ENCODE measurements around the gene PDE6G.

Gene PDE6G

GRCh38 chr17:81664051-81664470 is 7.7 kb upstream of the PDE6G start:
- TF ChIP-seq CTCF (IDR thresholded peaks at IDR 0.05; ENCODE audit: insufficient read depth, low read depth, low read length, missing control alignments): no peak
- no peak for DNase-seq (ENCODE audit: low read depth)
- H3K4me3 ChIP-seq (ENCODE audit: low read depth, low read length): no peak overlapping the region

GRCh38 chr17:81662002-81662401 is 5.7 kb upstream of the PDE6G start:
- DNase-seq (ENCODE audit: low read depth): no peak
- no peak for TF ChIP-seq CTCF (IDR thresholded peaks at IDR 0.05; ENCODE audit: insufficient read depth, low read depth, low read length, missing control alignments)
- no peak overlapping the region for H3K4me3 ChIP-seq (ENCODE audit: low read depth, low read length)

GRCh38 chr17:81660441-81660840 is 4.1 kb upstream of the PDE6G start:
- H3K4me3 ChIP-seq (ENCODE audit: low read depth, low read length): no peak overlapping the region
- DNase-seq (ENCODE audit: low read depth): no peak
- TF ChIP-seq CTCF (IDR thresholded peaks at IDR 0.05; ENCODE audit: insufficient read depth, low read depth, low read length, missing control alignments): no peak

GRCh38 chr17:81659038-81659437 is 2.7 kb upstream of the PDE6G start:
- no peak overlapping the region for H3K4me3 ChIP-seq (ENCODE audit: low read depth, low read length)
- TF ChIP-seq CTCF (IDR thresholded peaks at IDR 0.05; ENCODE audit: insufficient read depth, low read depth, low read length, missing control alignments): no peak
- no peak for DNase-seq (ENCODE audit: low read depth)

GRCh38 chr17:81656835-81657234 is 493 bp upstream of the PDE6G start:
- no peak for DNase-seq (ENCODE audit: low read depth)
- TF ChIP-seq CTCF (IDR thresholded peaks at IDR 0.05; ENCODE audit: insufficient read depth, low read depth, low read length, missing control alignments): no peak
- no peak overlapping the region for H3K4me3 ChIP-seq (ENCODE audit: low read depth, low read length)

- TF ChIP-seq CTCF (IDR thresholded peaks at IDR 0.05; ENCODE audit: insufficient read depth, low read depth, low read length, missing control alignments): no peak
- DNase-seq (ENCODE audit: low read depth): no peak
- no peak overlapping the region for H3K4me3 ChIP-seq (ENCODE audit: low read depth, low read length)
Measured at GRCh38 chr17:81655378-81656117, 794 bp downstream of the PDE6G start.

Measured in GM12865 (cell line).